ENCODE data around the gene WDR20. TPM values are rescaled to one million over a fixed set of nuclear protein-coding genes. Genes with fewer than 3 reads are reported as not detected.
"Not testable (repeated sequence)": the region's sequence is repeated elsewhere in the genome, so short reads cannot be mapped to it uniquely, and the experiment has no call there.

WDR20 gene
- total and polyA plus RNA-seq, 7 donors, result 13.8 to 32.1 (median 21.0) TPM

- intact Hi-C loops (cut with DNase I), result no loop called here
- Histone ChIP-seq H3K4me1 (no peaks in the 10 kb centered on the region), H3K9me3 (no peaks in the 10 kb centered on the region), H3K36me3 (no peaks in the 10 kb centered on the region), H3K4me3 (no peak overlapping the region), H3K27ac (no peak overlapping the region), H3K27me3 (no peaks in the 10 kb centered on the region)
- 75 to 84% methylated on average over 5 of the region's 5 CpGs for WGBS, 2 donors
- no peak for DNase-seq
- TF ChIP-seq EP300 (IDR thresholded peaks at IDR 0.05) (no peak), POLR2AphosphoS5 (IDR thresholded peaks at IDR 0.05) (no peak), POLR2A (IDR thresholded peaks at IDR 0.05) (no peak), CTCF (IDR thresholded peaks at IDR 0.05) (no peak)
Observed at GRCh38 chr14:102126807-102127455, 12.8 kb upstream of the WDR20 start.

GRCh38 chr14:102131741-102132140 lies 8.0 kb upstream of the WDR20 start:
- Histone ChIP-seq H3K27me3 (no peaks in the 10 kb centered on the region), H3K4me3 (no peak overlapping the region), H3K9me3 (no peaks in the 10 kb centered on the region), H3K36me3 (peaks cover 0 to 5% (median 0%) of the 10 kb centered on the region in 4 donors), H3K4me1 (no peaks in the 10 kb centered on the region), H3K27ac (no peak overlapping the region)
- no peak for DNase-seq
- TF ChIP-seq CTCF (IDR thresholded peaks at IDR 0.05) (no peak), POLR2AphosphoS5 (IDR thresholded peaks at IDR 0.05) (no peak), POLR2A (IDR thresholded peaks at IDR 0.05) (no peak), EP300 (IDR thresholded peaks at IDR 0.05) (no peak)
- WGBS, 2 donors, result 80 to 81% methylated on average over 6 of the region's 6 CpGs
- intact Hi-C loops (cut with DNase I), result no loop called here

GRCh38 chr14:102134021-102134420 lies 5.7 kb upstream of the WDR20 start:
- H3K27ac ChIP-seq, result not testable (repeated sequence)

GRCh38 chr14:102134719-102135118 lies 5.0 kb upstream of the WDR20 start:
- DNase-seq; H3K4me3 ChIP-seq; H3K27ac ChIP-seq; H3K27me3 ChIP-seq; H3K36me3 ChIP-seq; H3K9me3 ChIP-seq; intact Hi-C loops (cut with DNase I): not testable (repeated sequence)
- peaks cover 0 to 12% (median 3%) of the 10 kb centered on the region in 4 donors for H3K4me1 ChIP-seq
- WGBS, 2 donors, result 88 to 94% methylated on average over 10 of the region's 10 CpGs

More at GRCh38 chr14:102134021-102134420, 5.7 kb upstream of the WDR20 start:
- intact Hi-C loops (cut with DNase I); DNase-seq; H3K36me3 ChIP-seq; H3K4me1 ChIP-seq; H3K9me3 ChIP-seq; H3K27me3 ChIP-seq; H3K4me3 ChIP-seq: not testable (repeated sequence)
- WGBS, 2 donors, result 95 to 97% methylated on average over 9 of the region's 9 CpGs

GRCh38 chr14:102135456-102135855 lies 4.2 kb upstream of the WDR20 start:
- H3K4me3 ChIP-seq; DNase-seq; intact Hi-C loops (cut with DNase I); H3K27me3 ChIP-seq; H3K36me3 ChIP-seq; H3K27ac ChIP-seq; H3K9me3 ChIP-seq: not testable (repeated sequence)
- H3K4me1 ChIP-seq, result peaks cover 0 to 13% (median 4%) of the 10 kb centered on the region in 4 donors
- 97% methylated on average over 30 of the region's 30 CpGs for WGBS, 2 donors

DNA sequence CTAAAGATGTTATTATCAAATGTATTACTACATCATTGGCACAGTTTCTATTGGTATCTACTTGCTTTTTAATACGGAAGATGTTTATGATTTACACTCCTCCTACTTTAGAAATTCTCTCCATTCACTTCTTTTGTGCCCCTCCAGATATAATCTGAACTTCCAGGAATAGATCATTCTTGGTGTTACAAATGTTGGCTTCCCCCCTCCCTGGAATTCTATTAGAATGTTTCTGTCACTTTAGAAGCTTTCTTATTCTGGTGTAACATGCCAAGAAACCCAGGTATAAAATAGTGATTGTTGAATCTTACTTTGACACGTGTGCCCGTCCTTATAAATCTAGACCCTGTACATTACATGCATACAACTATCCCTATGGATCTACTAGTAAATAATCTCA lies 1.2 kb upstream of the WDR20 start:
- intact Hi-C loops (cut with DNase I), result loop anchor here (2.0 kb wide), 1 partner anchor 166 kb away; the partner anchor contains the start of gene MOK
- peak overlapping the region; percentile 70 to 97 (median 96) for H3K4me3 ChIP-seq
- TF ChIP-seq EP300 (IDR thresholded peaks at IDR 0.05), result no peak
- TF ChIP-seq CTCF (IDR thresholded peaks at IDR 0.05), result no peak
- TF ChIP-seq POLR2A (IDR thresholded peaks at IDR 0.05), result no peak
- no peak for TF ChIP-seq POLR2AphosphoS5 (IDR thresholded peaks at IDR 0.05)
- H3K9me3 ChIP-seq, result no peaks in the 10 kb centered on the region
- H3K36me3 ChIP-seq, result peaks cover 0 to 5% (median 0%) of the 10 kb centered on the region in 4 donors
- H3K27me3 ChIP-seq, result no peaks in the 10 kb centered on the region
- WGBS, 2 donors, result 13 to 25% methylated on average over 3 of the region's 3 CpGs
- no peak for DNase-seq
- peak overlapping the region in 3 of 4 donors; percentile 85 to 86 (median 85) for H3K27ac ChIP-seq
- H3K4me1 ChIP-seq, result peaks cover 0 to 31% (median 21%) of the 10 kb centered on the region in 4 donors

Measured in sigmoid colon (tissue), 7 donors.